Ishikawa (cell line): ENCODE data around the gene SOWAHC.

Source experiments
- CEBPB ChIP-seq: IDR thresholded peaks from 2 replicates; pipeline ENCODE4 v1.6.1; 2012
- CREB1 ChIP-seq: IDR thresholded peaks from 2 replicates; pipeline ENCODE4 v1.6.1; 2012; ENCODE audit warnings: low read depth
- EP300 ChIP-seq: IDR thresholded peaks from 2 replicates; pipeline ENCODE4 v1.6.1; 2012; ENCODE audit warnings: borderline replicate concordance
- NFIC ChIP-seq: IDR thresholded peaks from 2 replicates; pipeline ENCODE4 v1.6.1; 2012
- RAD21 ChIP-seq: IDR thresholded peaks from 2 replicates; pipeline ENCODE4 v1.6.1; 2012; ENCODE audit warnings: low read depth
- TAF1 ChIP-seq: IDR thresholded peaks from 2 replicates; pipeline ENCODE4 v1.6.1; 2012; ENCODE audit warnings: low read depth, mild to moderate bottlenecking
- TEAD4 ChIP-seq: IDR thresholded peaks from 2 replicates; pipeline ENCODE4 v1.6.1; 2012
- YY1 ChIP-seq: IDR thresholded peaks from 2 replicates; pipeline ENCODE4 v1.6.1; 2012; ENCODE audit warnings: low read depth
- TF ChIP-seq, protein P1 (sequence below): IDR thresholded peaks from 2 replicates; pipeline ENCODE4 v1.6.1; 2012
- TF ChIP-seq, protein P2 (sequence below): IDR thresholded peaks from 2 replicates; pipeline ENCODE4 v1.6.1; 2012; ENCODE audit warnings: low read depth, mild to moderate bottlenecking

DNA sequence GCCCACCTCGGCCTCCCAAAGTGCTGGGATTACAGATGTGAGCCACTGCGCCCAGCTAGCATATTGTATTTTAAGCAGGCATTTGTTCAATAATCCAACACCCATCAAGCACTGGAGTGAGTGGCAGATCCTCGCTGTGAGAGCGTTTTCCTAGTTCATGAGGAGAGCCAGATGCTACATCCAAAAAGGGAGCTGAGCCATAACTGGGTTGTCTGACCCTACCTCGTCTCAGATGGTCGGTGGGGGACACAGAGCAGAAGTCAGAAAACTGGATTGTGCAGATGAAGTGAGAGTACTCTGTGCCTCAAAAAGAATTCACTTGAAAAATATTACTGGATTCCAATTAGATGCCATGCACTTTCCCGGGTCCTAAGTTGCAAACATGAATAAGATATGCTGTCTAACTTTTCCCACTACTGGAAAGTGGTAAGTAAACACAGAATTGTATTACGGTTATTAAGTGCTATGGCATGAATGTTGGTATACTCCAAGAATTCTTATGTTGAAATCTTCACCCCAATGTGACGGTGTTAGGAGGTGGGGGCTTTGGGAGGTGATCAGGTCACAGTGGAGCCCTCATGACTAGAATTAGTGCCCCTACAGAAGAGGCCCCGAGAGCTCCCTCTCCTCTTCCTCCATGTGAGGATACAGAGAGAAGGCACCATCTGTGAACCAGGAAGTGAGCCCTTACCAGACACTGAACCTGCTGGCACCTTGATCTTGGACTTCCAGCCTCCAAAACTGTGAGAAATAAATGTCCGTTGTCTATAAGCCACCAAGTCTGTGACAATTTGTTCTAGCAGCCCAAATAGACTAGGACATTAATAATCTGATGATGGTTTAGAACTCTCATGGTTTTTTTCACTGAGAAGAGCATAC lies 21.5 kb downstream of the SOWAHC start:
- TF ChIP-seq, protein P1, sequence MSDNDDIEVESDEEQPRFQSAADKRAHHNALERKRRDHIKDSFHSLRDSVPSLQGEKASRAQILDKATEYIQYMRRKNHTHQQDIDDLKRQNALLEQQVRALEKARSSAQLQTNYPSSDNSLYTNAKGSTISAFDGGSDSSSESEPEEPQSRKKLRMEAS, result no peak
- no peak for TF ChIP-seq NFIC
- TF ChIP-seq YY1, result no peak
- no peak for TF ChIP-seq RAD21
- TF ChIP-seq, protein P2, sequence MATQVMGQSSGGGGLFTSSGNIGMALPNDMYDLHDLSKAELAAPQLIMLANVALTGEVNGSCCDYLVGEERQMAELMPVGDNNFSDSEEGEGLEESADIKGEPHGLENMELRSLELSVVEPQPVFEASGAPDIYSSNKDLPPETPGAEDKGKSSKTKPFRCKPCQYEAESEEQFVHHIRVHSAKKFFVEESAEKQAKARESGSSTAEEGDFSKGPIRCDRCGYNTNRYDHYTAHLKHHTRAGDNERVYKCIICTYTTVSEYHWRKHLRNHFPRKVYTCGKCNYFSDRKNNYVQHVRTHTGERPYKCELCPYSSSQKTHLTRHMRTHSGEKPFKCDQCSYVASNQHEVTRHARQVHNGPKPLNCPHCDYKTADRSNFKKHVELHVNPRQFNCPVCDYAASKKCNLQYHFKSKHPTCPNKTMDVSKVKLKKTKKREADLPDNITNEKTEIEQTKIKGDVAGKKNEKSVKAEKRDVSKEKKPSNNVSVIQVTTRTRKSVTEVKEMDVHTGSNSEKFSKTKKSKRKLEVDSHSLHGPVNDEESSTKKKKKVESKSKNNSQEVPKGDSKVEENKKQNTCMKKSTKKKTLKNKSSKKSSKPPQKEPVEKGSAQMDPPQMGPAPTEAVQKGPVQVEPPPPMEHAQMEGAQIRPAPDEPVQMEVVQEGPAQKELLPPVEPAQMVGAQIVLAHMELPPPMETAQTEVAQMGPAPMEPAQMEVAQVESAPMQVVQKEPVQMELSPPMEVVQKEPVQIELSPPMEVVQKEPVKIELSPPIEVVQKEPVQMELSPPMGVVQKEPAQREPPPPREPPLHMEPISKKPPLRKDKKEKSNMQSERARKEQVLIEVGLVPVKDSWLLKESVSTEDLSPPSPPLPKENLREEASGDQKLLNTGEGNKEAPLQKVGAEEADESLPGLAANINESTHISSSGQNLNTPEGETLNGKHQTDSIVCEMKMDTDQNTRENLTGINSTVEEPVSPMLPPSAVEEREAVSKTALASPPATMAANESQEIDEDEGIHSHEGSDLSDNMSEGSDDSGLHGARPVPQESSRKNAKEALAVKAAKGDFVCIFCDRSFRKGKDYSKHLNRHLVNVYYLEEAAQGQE, result no peak
- TF ChIP-seq TEAD4, result no peak
- TF ChIP-seq CREB1, result no peak
- TF ChIP-seq TAF1, result no peak
- TF ChIP-seq EP300, result no peak
- TF ChIP-seq CEBPB, result no peak
